ENCODE data around the gene IL10RB. TPM values are rescaled to one million over a fixed set of nuclear protein-coding genes. Genes with fewer than 3 reads are reported as not detected.

IL10RB gene
- total and polyA plus RNA-seq, 10 of the 15 experiments (the other 5 are each of a cell fraction or from before 2014, with no cell fraction given): 15.0 to 55.1 (median 34.9) TPM

- TF ChIP-seq ATF2 (IDR thresholded peaks at IDR 0.05; ENCODE audit: low read length) (no peak), HCFC1 (IDR thresholded peaks at IDR 0.05; ENCODE audit: low read length) (no peak), JUND (IDR thresholded peaks at IDR 0.05; ENCODE audit: low read depth, low read length) (no peak), BMI1 (IDR thresholded peaks at IDR 0.05; ENCODE audit: borderline replicate concordance) (no peak), BCL3 (IDR thresholded peaks at IDR 0.05; ENCODE audit: borderline replicate concordance, insufficient read depth, low read depth, low read length, poor library complexity, severe bottlenecking) (no peak), CREB1 (IDR thresholded peaks at IDR 0.05; ENCODE audit: low read depth) (no peak), EP300 (IDR thresholded peaks at IDR 0.05; ENCODE audit: borderline replicate concordance in 1 of 2, control insufficient read depth in 1 of 2, low read depth in 2 of 2, low read length in 2 of 2) (no peak; a peak in 1 of 4 replicates)
These were observed 2.2 kb downstream of the IL10RB start (continued) for GRCh38 chr21:33268393-33268736.

- peak; percentile 68 for ATAC-seq
- in situ Hi-C loops (cut with MboI): loop anchor here (25.0 kb wide), 1 partner anchor 1593 kb away; no protein-coding TSS in a partner anchor
- WGBS (ENCODE audit: insufficient coverage, insufficient replicate concordance, low lambda C conversion rate, missing lambda C conversion rate): under 1% methylated on average over 12 of the region's 12 CpGs
- peak; percentile 96 for FAIRE-seq
- Histone ChIP-seq H3K4me1 (ENCODE audit: control insufficient read depth, insufficient read depth, low read length) (peaks cover 24% of the 10 kb centered on the region), H2AFZ (ENCODE audit: control insufficient read depth, low read depth, low read length) (peak overlapping the region; percentile 40), H3K4me3 (peak overlapping the region; percentile 81), H3K79me2 (ENCODE audit: control insufficient read depth, insufficient read depth, low read length) (peaks cover 34% of the 10 kb centered on the region), H3K36me3 (ENCODE audit: control insufficient read depth in 2 of 2, insufficient read depth in 2 of 2, low read length in 1 of 2) (peaks cover 0 to 18% of the 10 kb centered on the region in 2 experiments; a peak in 2 of 4 replicates), H3K9ac (ENCODE audit: control insufficient read depth, insufficient read depth, low read length) (peak overlapping the region; percentile 56), H4K20me1 (ENCODE audit: control insufficient read depth, insufficient read depth) (no peaks in the 10 kb centered on the region), H3K4me2 (ENCODE audit: control insufficient read depth, insufficient read depth) (peak overlapping the region; percentile 93), H3K27me3 (replicated peaks in 1 of 2; ENCODE audit: control insufficient read depth in 2 of 2, insufficient read depth in 2 of 2, low read length in 1 of 2) (no peaks in the 10 kb centered on the region), H3K9me3 (replicated peaks; ENCODE audit: control insufficient read depth, insufficient read depth, low read length) (no peaks in the 10 kb centered on the region), H3K27ac (ENCODE audit: control insufficient read depth, insufficient read depth) (peak overlapping the region; percentile 96)
- no TSS peak for BruUV-seq (replicated peaks)
- ChIA-PET SMC1A (ENCODE audit: uncharacterized antibody, unreplicated experiment) (interaction anchor here (0.9 to 6.7 kb wide), 15 partner anchors 9 to 176 kb away, joined by 3 to 92 read pairs (median 5); partner anchors contain the start of gene IFNAR1), POLR2A (interaction anchor here (0.5 to 4.4 kb wide), 11 partner anchors 18 to 274 kb away, joined by 3 to 38 read pairs (median 3); partner anchors contain the start of gene IFNAR1), RAD21 (ENCODE audit: unreplicated experiment) (interaction anchor here (0.7 to 4.3 kb wide), 13 partner anchors 31 to 177 kb away, joined by 3 to 51 read pairs (median 8); partner anchors contain the start of genes IFNAR1 and IFNAR2), CTCF (interaction anchor here (0.6 to 3.1 kb wide), 8 partner anchors 11 to 73 kb away, joined by 3 to 16 read pairs (median 7); no protein-coding TSS in a partner anchor)
- DNase-seq (ENCODE audit: low read depth, low spot score): peak; percentile 96
- intact Hi-C loops (cut with micrococcal nuclease; ENCODE audit: unreplicated experiment): loop anchor here (2.0 to 5.0 kb wide), 4 partner anchors 58 to 174 kb away; no protein-coding TSS in a partner anchor
- TF ChIP-seq GABPA (IDR thresholded peaks at IDR 0.05; ENCODE audit: low read depth): peak; percentile 37; the same call in 1 of the 2 replicates
- TF ChIP-seq POLR2AphosphoS5 (IDR thresholded peaks at IDR 0.05; ENCODE audit: low read length): peak; percentile 73
- TF ChIP-seq NRF1 (conservative IDR thresholded peaks at IDR 0.05; ENCODE audit: low read depth, low read length): no peak
- no peak for TF ChIP-seq RAD21 (IDR thresholded peaks at IDR 0.05; ENCODE audit: insufficient read depth, low read depth, low read length)
- TF ChIP-seq ETV6 (conservative IDR thresholded peaks at IDR 0.05 in 1 of 2, IDR thresholded peaks at IDR 0.05 in 1 of 2; ENCODE audit: borderline replicate concordance in 1 of 2, low read depth in 1 of 2): 0 out of 4 replicates have a peak, but pooled peaks of 1 of the 2 experiments have one; percentile 28
- TF ChIP-seq ZBTB40 (IDR thresholded peaks at IDR 0.05; ENCODE audit: borderline replicate concordance): no peak
These were observed 2.7 kb downstream of the IL10RB start for GRCh38 chr21:33268737-33269441.
